ENCODE measurements around the gene RUNX1. TPM values are rescaled to one million over a fixed set of nuclear protein-coding genes. Genes with fewer than 3 reads are reported as not detected.

Gene RUNX1
- polyA plus RNA-seq, 3 donors = 2.0 to 2.2 (median 2.1) TPM

- DNase-seq (ENCODE audit: low read depth in 3 of 3, low spot score in 2 of 3) = no peak
These were observed 11.7 kb downstream of the RUNX1 start for GRCh38 chr21:35037384-35037765.

GRCh38 chr21:35036465-35037383 lies 12.4 kb downstream of the RUNX1 start:
- DNase-seq (ENCODE audit: low read depth in 3 of 3, low spot score in 2 of 3) = no peak

GRCh38 chr21:35035581-35035980 lies 13.5 kb downstream of the RUNX1 start:
- no peak for DNase-seq (ENCODE audit: low read depth in 3 of 3, low spot score in 2 of 3)

GRCh38 chr21:35035116-35035515 lies 14.0 kb downstream of the RUNX1 start:
- DNase-seq (ENCODE audit: low read depth in 3 of 3, low spot score in 2 of 3) = no peak

- DNase-seq (ENCODE audit: low read depth in 3 of 3, low spot score in 2 of 3) = no peak
These were observed 14.7 kb downstream of the RUNX1 start for GRCh38 chr21:35034203-35034926.

- no peak for DNase-seq (ENCODE audit: low read depth in 3 of 3, low spot score in 2 of 3)
These were observed 16.4 kb downstream of the RUNX1 start for GRCh38 chr21:35032474-35033263.

- DNase-seq (ENCODE audit: low read depth in 3 of 3, low spot score in 2 of 3) = no peak
These were observed 20.6 kb downstream of the RUNX1 start for GRCh38 chr21:35028451-35028978.

GRCh38 chr21:35027563-35028450 lies 21.3 kb downstream of the RUNX1 start:
- no peak for DNase-seq (ENCODE audit: low read depth in 3 of 3, low spot score in 2 of 3)

GRCh38 chr21:35026617-35027562 lies 22.2 kb downstream of the RUNX1 start:
- DNase-seq (ENCODE audit: low read depth in 3 of 3, low spot score in 2 of 3) = no peak

GRCh38 chr21:35026153-35026500 lies 23.0 kb downstream of the RUNX1 start:
- DNase-seq (ENCODE audit: low read depth in 3 of 3, low spot score in 2 of 3) = no peak

- no peak for DNase-seq (ENCODE audit: low read depth in 3 of 3, low spot score in 2 of 3)
These were observed 23.6 kb downstream of the RUNX1 start for GRCh38 chr21:35025206-35026152.

GRCh38 chr21:35024513-35024912 lies 24.6 kb downstream of the RUNX1 start:
- no peak for DNase-seq (ENCODE audit: low read depth in 3 of 3, low spot score in 2 of 3)

- no peak for DNase-seq (ENCODE audit: low read depth in 3 of 3, low spot score in 2 of 3)
These were observed 25.1 kb downstream of the RUNX1 start for GRCh38 chr21:35024071-35024420.

- no peak for DNase-seq (ENCODE audit: low read depth in 3 of 3, low spot score in 2 of 3)
These were observed 25.6 kb downstream of the RUNX1 start for GRCh38 chr21:35023396-35024070.

GRCh38 chr21:35021546-35021945 lies 27.6 kb downstream of the RUNX1 start:
- DNase-seq (ENCODE audit: low read depth in 3 of 3, low spot score in 2 of 3) = no peak

- no peak for DNase-seq (ENCODE audit: low read depth in 3 of 3, low spot score in 2 of 3)
These were observed 28.2 kb downstream of the RUNX1 start for GRCh38 chr21:35020902-35021301.

- DNase-seq (ENCODE audit: low read depth in 3 of 3, low spot score in 2 of 3) = no peak
These were observed 28.7 kb downstream of the RUNX1 start for GRCh38 chr21:35020436-35020835.

All from right renal cortex interstitium (tissue), 3 donors.